ENCODE data around the gene SEMA3F. TPM values are rescaled to one million over a fixed set of nuclear protein-coding genes. Genes with fewer than 3 reads are reported as not detected.

Gene SEMA3F
- total and polyA plus RNA-seq, 2 of the 4 experiments (the other 2 are of a cell fraction): 7.3 to 23.3 TPM

- CTCF ChIA-PET: no interaction called here
- in situ Hi-C loops (cut with MboI; ENCODE audit: low sequenced_read_pairs): loop anchor here (5.0 kb wide), 2 partner anchors 36 to 81 kb away; no protein-coding TSS in a partner anchor
- no peak for TF ChIP-seq POLR2A (IDR thresholded peaks at IDR 0.05; ENCODE audit: low read depth, low read length)
- TF ChIP-seq MXI1 (IDR thresholded peaks at IDR 0.05; ENCODE audit: borderline replicate concordance, low read depth, low read length): no peak
- TF ChIP-seq, protein P1, sequence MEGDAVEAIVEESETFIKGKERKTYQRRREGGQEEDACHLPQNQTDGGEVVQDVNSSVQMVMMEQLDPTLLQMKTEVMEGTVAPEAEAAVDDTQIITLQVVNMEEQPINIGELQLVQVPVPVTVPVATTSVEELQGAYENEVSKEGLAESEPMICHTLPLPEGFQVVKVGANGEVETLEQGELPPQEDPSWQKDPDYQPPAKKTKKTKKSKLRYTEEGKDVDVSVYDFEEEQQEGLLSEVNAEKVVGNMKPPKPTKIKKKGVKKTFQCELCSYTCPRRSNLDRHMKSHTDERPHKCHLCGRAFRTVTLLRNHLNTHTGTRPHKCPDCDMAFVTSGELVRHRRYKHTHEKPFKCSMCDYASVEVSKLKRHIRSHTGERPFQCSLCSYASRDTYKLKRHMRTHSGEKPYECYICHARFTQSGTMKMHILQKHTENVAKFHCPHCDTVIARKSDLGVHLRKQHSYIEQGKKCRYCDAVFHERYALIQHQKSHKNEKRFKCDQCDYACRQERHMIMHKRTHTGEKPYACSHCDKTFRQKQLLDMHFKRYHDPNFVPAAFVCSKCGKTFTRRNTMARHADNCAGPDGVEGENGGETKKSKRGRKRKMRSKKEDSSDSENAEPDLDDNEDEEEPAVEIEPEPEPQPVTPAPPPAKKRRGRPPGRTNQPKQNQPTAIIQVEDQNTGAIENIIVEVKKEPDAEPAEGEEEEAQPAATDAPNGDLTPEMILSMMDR (conservative IDR thresholded peaks at IDR 0.05; ENCODE audit: low read depth, low read length): no peak
- no peak for TF ChIP-seq RCOR1 (IDR thresholded peaks at IDR 0.05; ENCODE audit: insufficient replicate concordance, low read length)
- TF ChIP-seq CHD1 (IDR thresholded peaks at IDR 0.05; ENCODE audit: low read depth, low read length): no peak
- TF ChIP-seq, protein P2, sequence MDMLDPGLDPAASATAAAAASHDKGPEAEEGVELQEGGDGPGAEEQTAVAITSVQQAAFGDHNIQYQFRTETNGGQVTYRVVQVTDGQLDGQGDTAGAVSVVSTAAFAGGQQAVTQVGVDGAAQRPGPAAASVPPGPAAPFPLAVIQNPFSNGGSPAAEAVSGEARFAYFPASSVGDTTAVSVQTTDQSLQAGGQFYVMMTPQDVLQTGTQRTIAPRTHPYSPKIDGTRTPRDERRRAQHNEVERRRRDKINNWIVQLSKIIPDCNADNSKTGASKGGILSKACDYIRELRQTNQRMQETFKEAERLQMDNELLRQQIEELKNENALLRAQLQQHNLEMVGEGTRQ (IDR thresholded peaks at IDR 0.05; ENCODE audit: low read depth, low read length): no peak
- TF ChIP-seq, protein P3, sequence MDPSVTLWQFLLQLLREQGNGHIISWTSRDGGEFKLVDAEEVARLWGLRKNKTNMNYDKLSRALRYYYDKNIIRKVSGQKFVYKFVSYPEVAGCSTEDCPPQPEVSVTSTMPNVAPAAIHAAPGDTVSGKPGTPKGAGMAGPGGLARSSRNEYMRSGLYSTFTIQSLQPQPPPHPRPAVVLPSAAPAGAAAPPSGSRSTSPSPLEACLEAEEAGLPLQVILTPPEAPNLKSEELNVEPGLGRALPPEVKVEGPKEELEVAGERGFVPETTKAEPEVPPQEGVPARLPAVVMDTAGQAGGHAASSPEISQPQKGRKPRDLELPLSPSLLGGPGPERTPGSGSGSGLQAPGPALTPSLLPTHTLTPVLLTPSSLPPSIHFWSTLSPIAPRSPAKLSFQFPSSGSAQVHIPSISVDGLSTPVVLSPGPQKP (IDR thresholded peaks at IDR 0.05; ENCODE audit: borderline replicate concordance, low read depth, low read length): no peak
- no peak for TF ChIP-seq NFE2L2 (IDR thresholded peaks at IDR 0.05; ENCODE audit: low read depth, low read length)
Measured at GRCh38 chr3:50190936-50191660, 36.0 kb downstream of the SEMA3F start, which contains the start of gene GNAT1. TSS of gene GNAT1 (plus strand) at chr3:50191610. CDS start at chr3:50191726, 116 bp downstream.

More at GRCh38 chr3:50190936-50191660, 36.0 kb downstream of the SEMA3F start, which contains the start of gene GNAT1:
- no peak within 1 kb of the TSS for H4K5ac ChIP-seq (ENCODE audit: low read depth, low read length)
- no peaks in the 10 kb centered on the region for H3K9me3 ChIP-seq (ENCODE audit: control insufficient read depth, insufficient read depth, low read length)
- no peak within 1 kb of the TSS for H3K4me3 ChIP-seq (ENCODE audit: insufficient read depth, low read depth, low read length)
- H2AK9ac ChIP-seq (replicated peaks; ENCODE audit: low read depth, low read length, poor library complexity): peak within 1 kb of the TSS; percentile 61
- H3K9me1 ChIP-seq (ENCODE audit: insufficient read depth, low read length): no peaks in the 10 kb centered on the region
- H3K9ac ChIP-seq (ENCODE audit: low read depth, low read length): no peak within 1 kb of the TSS
- H3K36me3 ChIP-seq (ENCODE audit: control insufficient read depth, insufficient read depth, low read length): peaks cover 13% of the 10 kb centered on the region; the same call in 1 of the 2 replicates
- no TSS peak for BruUV-seq (replicated peaks)
- dilution Hi-C loops (cut with HindIII; ENCODE audit: low sequenced_read_pairs, unreplicated experiment) (no loop called here), intact Hi-C loops (cut with micrococcal nuclease) (no loop called here)
- POLR2A ChIA-PET (ENCODE audit: unreplicated experiment): interaction anchor here (0.6 kb wide), 1 partner anchor 34 kb away, joined by 3 read pairs; no protein-coding TSS in a partner anchor
- H3K4me1 ChIP-seq (ENCODE audit: control insufficient read depth, insufficient read depth, low read length): no peaks in the 10 kb centered on the region
- H3K18ac ChIP-seq (ENCODE audit: low read depth, low read length): no peak within 1 kb of the TSS
- no peak within 1 kb of the TSS for H3K27ac ChIP-seq (ENCODE audit: insufficient read depth, low read length)
- no peak within 1 kb of the TSS for H2BK120ac ChIP-seq (ENCODE audit: low read depth, low read length)
- no peak within 1 kb of the TSS for H2BK15ac ChIP-seq (ENCODE audit: low read depth, low read length)
- no peak within 1 kb of the TSS for H2BK5ac ChIP-seq (ENCODE audit: low read depth, low read length, poor library complexity, severe bottlenecking)
- no peak within 1 kb of the TSS for H2BK20ac ChIP-seq (ENCODE audit: low read depth, low read length)
- DNase-seq (no peak), ATAC-seq (ENCODE audit: low read depth) (no peak)
- H4K8ac ChIP-seq (ENCODE audit: low read depth in 2 of 2, low read length in 2 of 2): no peak within 1 kb of the TSS
- peaks cover 4% of the 10 kb centered on the region; the same call in 1 of the 2 replicates for H4K20me1 ChIP-seq (ENCODE audit: insufficient read depth, low read length)
- no peak within 1 kb of the TSS for H3K4ac ChIP-seq (ENCODE audit: low read depth, low read length)
- no CpG with 5 or more reads among the region's 8 CpGs for WGBS, 2 experiments (ENCODE audit: extremely low coverage in 2 of 2, insufficient read length in 1 of 2)
- no peak within 1 kb of the TSS for H3K23ac ChIP-seq (ENCODE audit: low read depth, low read length)
- no peak within 1 kb of the TSS for H3K14ac ChIP-seq (replicated peaks; ENCODE audit: low read depth, low read length)
- H2AFZ ChIP-seq (replicated peaks; ENCODE audit: low read length, poor library complexity): no peak within 1 kb of the TSS
- H4K91ac ChIP-seq (ENCODE audit: insufficient read depth, low read depth, low read length): no peak within 1 kb of the TSS
- H2AK5ac ChIP-seq (ENCODE audit: low read depth, low read length): no peak within 1 kb of the TSS
- H3K56ac ChIP-seq (ENCODE audit: extremely low read depth, insufficient read depth, low read length): no peak within 1 kb of the TSS
- peaks cover 20% of the 10 kb centered on the region for H3K27me3 ChIP-seq (ENCODE audit: control insufficient read depth, insufficient read depth, low read length)
- H3K79me1 ChIP-seq (ENCODE audit: low read depth in 1 of 2, low read length in 2 of 2): no peaks in the 10 kb centered on the region
- no peak within 1 kb of the TSS for H3K4me2 ChIP-seq (ENCODE audit: low read depth, low read length)
